ENCODE measurements around the gene IL4. TPM values are rescaled to one million over a fixed set of nuclear protein-coding genes. Genes with fewer than 3 reads are reported as not detected.

The IL4 gene
- total RNA-seq, 1 donor from 2014 or later = not detected

DNA sequence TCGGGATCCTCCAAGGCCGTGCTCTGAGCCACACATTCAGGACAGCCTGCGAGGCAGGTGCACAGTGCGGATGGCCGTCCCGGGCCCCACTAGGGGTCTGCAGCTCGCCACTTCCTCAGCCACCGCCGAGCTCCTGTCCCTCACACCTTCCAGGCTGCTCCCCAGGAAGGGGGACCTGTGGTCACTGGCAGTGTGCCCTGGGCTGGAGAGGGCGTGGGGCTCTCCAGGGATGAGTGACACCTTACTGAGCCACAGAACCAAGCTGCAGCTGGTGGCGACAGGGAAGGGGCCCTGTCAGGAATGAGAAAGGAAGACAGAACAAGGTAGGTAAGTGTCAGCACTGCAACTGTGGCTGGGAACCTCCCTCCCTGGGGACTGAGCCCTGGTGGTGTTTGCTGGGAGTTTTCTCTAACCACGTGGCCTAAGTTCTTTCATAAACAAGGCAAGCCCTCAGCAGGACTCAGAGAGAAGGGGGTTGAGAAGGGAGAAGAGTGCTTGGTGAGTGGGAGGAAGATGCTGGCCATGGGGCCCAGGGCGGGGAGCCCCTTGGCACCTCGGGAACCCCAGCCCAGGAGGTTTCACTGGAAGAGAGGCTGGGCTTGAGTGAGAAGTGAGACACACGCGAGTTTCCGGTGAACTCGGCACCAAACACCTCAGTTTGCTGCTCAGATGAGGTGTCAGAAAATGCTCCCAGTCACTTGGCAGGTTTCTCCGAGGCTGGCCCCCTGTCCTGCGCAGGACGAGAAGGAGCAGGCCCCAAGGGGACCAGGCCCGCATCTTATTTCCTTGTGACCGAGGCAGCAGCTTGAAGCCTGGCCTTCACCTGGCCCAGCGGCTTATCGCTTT, 10.6 kb upstream of the IL4 start:
- H3K4me2 ChIP-seq (ENCODE audit: low read length) = no peak overlapping the region
- no peaks in the 10 kb centered on the region for H4K20me1 ChIP-seq (ENCODE audit: insufficient read depth, low read length)
- no peak for FAIRE-seq
- H3K27me3 Mint-ChIP-seq (ENCODE audit: low read depth, unreplicated experiment) = peaks cover 12% of the 10 kb centered on the region
- H3K27me3 ChIP-seq (ENCODE audit: insufficient read depth, low read length) = no peaks in the 10 kb centered on the region
- H3K9me3 ChIP-seq (ENCODE audit: insufficient read depth, low read depth, low read length) = no peaks in the 10 kb centered on the region
- no peaks in the 10 kb centered on the region for H3K9me3 Mint-ChIP-seq (ENCODE audit: unreplicated experiment)
- H3K4me3 Mint-ChIP-seq (ENCODE audit: unreplicated experiment) = no peak overlapping the region
- H3K4me3 ChIP-seq (ENCODE audit: insufficient read depth, low read depth, low read length) = no peak overlapping the region
- no peak for TF ChIP-seq EZH2 (IDR thresholded peaks at IDR 0.05; ENCODE audit: insufficient read depth, low read length)
- DNase-seq (ENCODE audit: low read depth) = no peak
- H3K79me2 ChIP-seq (ENCODE audit: insufficient read depth, low read length) = no peaks in the 10 kb centered on the region
- H2AFZ ChIP-seq (ENCODE audit: low read depth, low read length) = no peak overlapping the region
- peak overlapping the region; percentile 55 for H3K27ac Mint-ChIP-seq (ENCODE audit: unreplicated experiment)
- peaks cover 37% of the 10 kb centered on the region for H3K4me1 Mint-ChIP-seq (ENCODE audit: low read depth, unreplicated experiment)
- H3K36me3 ChIP-seq (ENCODE audit: insufficient read depth, low read length) = no peaks in the 10 kb centered on the region
- no peaks in the 10 kb centered on the region for H3K4me1 ChIP-seq (ENCODE audit: insufficient read depth, low read length)
- no peak overlapping the region for H3K9ac ChIP-seq (ENCODE audit: low read length)
- H3K36me3 Mint-ChIP-seq (ENCODE audit: low read depth, unreplicated experiment) = no peaks in the 10 kb centered on the region
- no peak overlapping the region for H3K27ac ChIP-seq (ENCODE audit: low read depth, low read length)

DNA sequence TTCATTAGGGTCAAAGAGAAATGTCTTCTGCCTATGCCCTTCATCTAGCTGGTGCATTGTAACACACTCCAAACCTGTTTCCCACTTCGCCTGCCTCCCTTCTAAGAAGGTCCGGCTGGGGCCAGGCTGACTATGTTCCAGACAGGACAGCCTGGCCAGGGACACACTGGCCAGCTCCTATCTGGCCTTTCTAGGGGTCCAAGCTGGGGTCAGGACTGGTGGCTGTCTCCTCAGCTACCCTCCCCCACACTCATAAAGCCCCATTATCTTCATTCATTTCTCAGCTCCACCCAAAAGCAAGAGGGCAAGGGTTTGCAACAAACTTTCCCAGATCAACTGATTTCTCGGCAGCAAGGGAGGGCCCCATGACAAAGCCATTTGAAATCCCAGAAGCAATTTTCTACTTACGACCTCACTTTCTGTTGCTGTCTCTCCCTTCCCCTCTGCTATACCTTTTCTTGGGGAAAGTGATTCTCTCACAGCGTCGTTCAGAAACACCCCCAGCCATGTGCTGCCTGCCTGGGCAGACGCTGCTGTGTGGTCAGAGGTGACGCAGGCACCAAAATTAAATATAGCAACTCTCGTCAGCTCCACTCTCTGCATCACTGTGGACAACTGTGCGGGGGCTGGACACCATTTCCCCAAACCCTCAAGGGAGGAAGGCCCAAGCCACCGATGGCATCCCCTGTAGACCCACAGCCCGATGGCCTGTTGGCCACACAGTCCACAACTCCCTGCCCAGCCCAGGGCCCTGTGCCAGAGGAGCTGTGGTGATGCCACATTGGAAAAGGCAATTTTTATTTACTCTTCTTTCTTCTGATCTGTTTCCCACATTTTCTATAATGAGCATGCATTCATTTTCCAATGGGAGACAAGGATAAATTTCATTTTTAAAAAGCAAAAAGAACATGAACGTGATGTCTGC, 9.8 kb upstream of the IL4 start:
- FAIRE-seq (no peak), DNase-seq (ENCODE audit: low read depth) (no peak)
- no peak overlapping the region for H3K4me3 Mint-ChIP-seq (ENCODE audit: unreplicated experiment)
- Histone ChIP-seq H3K4me1 (ENCODE audit: insufficient read depth, low read length) (no peaks in the 10 kb centered on the region), H3K9ac (ENCODE audit: low read length) (no peak overlapping the region), H3K9me3 (ENCODE audit: insufficient read depth, low read depth, low read length) (no peaks in the 10 kb centered on the region), H2AFZ (ENCODE audit: low read depth, low read length) (no peak overlapping the region), H3K36me3 (ENCODE audit: insufficient read depth, low read length) (no peaks in the 10 kb centered on the region), H3K27me3 (ENCODE audit: insufficient read depth, low read length) (no peaks in the 10 kb centered on the region), H3K4me3 (ENCODE audit: insufficient read depth, low read depth, low read length) (no peak overlapping the region), H3K4me2 (ENCODE audit: low read length) (no peak overlapping the region), H3K27ac (ENCODE audit: low read depth, low read length) (no peak overlapping the region), H3K79me2 (ENCODE audit: insufficient read depth, low read length) (no peaks in the 10 kb centered on the region), H4K20me1 (ENCODE audit: insufficient read depth, low read length) (no peaks in the 10 kb centered on the region)
- H3K4me1 Mint-ChIP-seq (ENCODE audit: low read depth, unreplicated experiment) = peaks cover 38% of the 10 kb centered on the region
- peak overlapping the region; percentile 73 for H3K27ac Mint-ChIP-seq (ENCODE audit: unreplicated experiment)
- peaks cover 1% of the 10 kb centered on the region for H3K9me3 Mint-ChIP-seq (ENCODE audit: unreplicated experiment)
- H3K27me3 Mint-ChIP-seq (ENCODE audit: low read depth, unreplicated experiment) = peaks cover 7% of the 10 kb centered on the region
- no peak for TF ChIP-seq EZH2 (IDR thresholded peaks at IDR 0.05; ENCODE audit: insufficient read depth, low read length)
- TF ChIP-seq, protein P1, sequence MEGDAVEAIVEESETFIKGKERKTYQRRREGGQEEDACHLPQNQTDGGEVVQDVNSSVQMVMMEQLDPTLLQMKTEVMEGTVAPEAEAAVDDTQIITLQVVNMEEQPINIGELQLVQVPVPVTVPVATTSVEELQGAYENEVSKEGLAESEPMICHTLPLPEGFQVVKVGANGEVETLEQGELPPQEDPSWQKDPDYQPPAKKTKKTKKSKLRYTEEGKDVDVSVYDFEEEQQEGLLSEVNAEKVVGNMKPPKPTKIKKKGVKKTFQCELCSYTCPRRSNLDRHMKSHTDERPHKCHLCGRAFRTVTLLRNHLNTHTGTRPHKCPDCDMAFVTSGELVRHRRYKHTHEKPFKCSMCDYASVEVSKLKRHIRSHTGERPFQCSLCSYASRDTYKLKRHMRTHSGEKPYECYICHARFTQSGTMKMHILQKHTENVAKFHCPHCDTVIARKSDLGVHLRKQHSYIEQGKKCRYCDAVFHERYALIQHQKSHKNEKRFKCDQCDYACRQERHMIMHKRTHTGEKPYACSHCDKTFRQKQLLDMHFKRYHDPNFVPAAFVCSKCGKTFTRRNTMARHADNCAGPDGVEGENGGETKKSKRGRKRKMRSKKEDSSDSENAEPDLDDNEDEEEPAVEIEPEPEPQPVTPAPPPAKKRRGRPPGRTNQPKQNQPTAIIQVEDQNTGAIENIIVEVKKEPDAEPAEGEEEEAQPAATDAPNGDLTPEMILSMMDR (IDR thresholded peaks at IDR 0.05; ENCODE audit: insufficient read depth, low read depth, low read length) = no peak
- H3K36me3 Mint-ChIP-seq (ENCODE audit: low read depth, unreplicated experiment) = no peaks in the 10 kb centered on the region

DNA sequence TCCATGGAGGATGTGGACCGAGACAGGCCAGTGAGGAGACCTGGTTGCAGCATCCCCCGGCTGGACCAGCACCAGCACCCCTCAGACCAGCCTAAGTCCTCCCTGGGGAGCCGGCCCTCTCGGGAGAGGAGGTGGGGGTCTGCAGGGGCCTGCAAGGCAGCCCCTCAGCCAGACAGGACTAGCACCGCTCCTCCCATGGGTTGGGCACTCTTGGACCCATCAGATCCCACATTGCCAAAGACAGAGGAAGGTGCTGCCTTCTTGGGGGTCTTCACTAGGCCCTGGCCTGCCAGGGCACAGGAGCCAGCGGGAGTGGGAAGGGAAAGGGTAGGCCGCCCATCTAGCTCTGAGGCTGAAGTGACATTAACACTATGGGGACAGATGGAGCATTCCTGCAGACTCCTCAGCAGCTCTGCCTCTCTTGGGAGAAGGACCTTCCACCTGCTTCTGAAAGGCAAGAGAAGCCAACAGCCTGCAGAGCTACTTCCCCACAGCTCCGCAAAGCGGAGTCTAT, 9.0 kb upstream of the IL4 start:
- Histone ChIP-seq H3K36me3 (ENCODE audit: insufficient read depth, low read length) (no peaks in the 10 kb centered on the region), H3K4me1 (ENCODE audit: insufficient read depth, low read length) (no peaks in the 10 kb centered on the region), H4K20me1 (ENCODE audit: insufficient read depth, low read length) (no peaks in the 10 kb centered on the region), H3K27ac (ENCODE audit: low read depth, low read length) (no peak overlapping the region), H3K27me3 (ENCODE audit: insufficient read depth, low read length) (no peaks in the 10 kb centered on the region), H3K4me3 (ENCODE audit: insufficient read depth, low read depth, low read length) (no peak overlapping the region), H3K79me2 (ENCODE audit: insufficient read depth, low read length) (no peaks in the 10 kb centered on the region), H3K4me2 (ENCODE audit: low read length) (no peak overlapping the region), H3K9ac (ENCODE audit: low read length) (no peak overlapping the region), H3K9me3 (ENCODE audit: insufficient read depth, low read depth, low read length) (no peaks in the 10 kb centered on the region), H2AFZ (ENCODE audit: low read depth, low read length) (no peak overlapping the region)
- peaks cover 2% of the 10 kb centered on the region for H3K9me3 Mint-ChIP-seq (ENCODE audit: unreplicated experiment)
- no peak for TF ChIP-seq EZH2 (IDR thresholded peaks at IDR 0.05; ENCODE audit: insufficient read depth, low read length)
- TF ChIP-seq, protein P1 (IDR thresholded peaks at IDR 0.05; ENCODE audit: insufficient read depth, low read depth, low read length) = no peak
- peaks cover 38% of the 10 kb centered on the region for H3K4me1 Mint-ChIP-seq (ENCODE audit: low read depth, unreplicated experiment)
- H3K27ac Mint-ChIP-seq (ENCODE audit: unreplicated experiment) = no peak overlapping the region
- H3K4me3 Mint-ChIP-seq (ENCODE audit: unreplicated experiment) = no peak overlapping the region
- peaks cover 6% of the 10 kb centered on the region for H3K27me3 Mint-ChIP-seq (ENCODE audit: low read depth, unreplicated experiment)
- DNase-seq (ENCODE audit: low read depth) (no peak), FAIRE-seq (no peak)
- H3K36me3 Mint-ChIP-seq (ENCODE audit: low read depth, unreplicated experiment) = no peaks in the 10 kb centered on the region
